ENCODE data around the gene NXPH2. TPM values are rescaled to one million over a fixed set of nuclear protein-coding genes. Genes with fewer than 3 reads are reported as not detected.

The NXPH2 gene
- total RNA-seq, 1 donor, result not detected

GRCh38 chr2:138724729-138725459 lies 55.3 kb downstream of the NXPH2 start:
- Histone ChIP-seq H3K4me3 (ENCODE audit: insufficient read depth, low read length) (no peak overlapping the region), H3K27me3 (ENCODE audit: insufficient read depth, low read length) (no peaks in the 10 kb centered on the region), H2AFZ (ENCODE audit: low read length) (no peak overlapping the region), H3K4me1 (ENCODE audit: insufficient read depth, low read length) (no peaks in the 10 kb centered on the region), H3K9me3 (ENCODE audit: low read depth, low read length) (no peaks in the 10 kb centered on the region), H3K4me2 (ENCODE audit: insufficient read depth, low read length) (no peak overlapping the region), H3K27ac (ENCODE audit: low read depth, low read length) (no peak overlapping the region), H3K79me2 (ENCODE audit: insufficient read depth, low read length) (no peaks in the 10 kb centered on the region), H3K36me3 (ENCODE audit: insufficient read depth, low read length) (no peaks in the 10 kb centered on the region), H4K20me1 (ENCODE audit: insufficient read depth, low read length) (no peaks in the 10 kb centered on the region)
- no peak for DNase-seq (ENCODE audit: insufficient read length, low spot score, missing footprints)
- no peak for TF ChIP-seq CTCF (IDR thresholded peaks at IDR 0.05; ENCODE audit: extremely low read depth, low read depth, low read length)

GRCh38 chr2:138724327-138724726 lies 55.9 kb downstream of the NXPH2 start:
- H3K27ac ChIP-seq (ENCODE audit: low read depth, low read length), result no peak overlapping the region
- no peaks in the 10 kb centered on the region for H3K4me1 ChIP-seq (ENCODE audit: insufficient read depth, low read length)
- H3K4me2 ChIP-seq (ENCODE audit: insufficient read depth, low read length), result no peak overlapping the region
- TF ChIP-seq CTCF (IDR thresholded peaks at IDR 0.05; ENCODE audit: extremely low read depth, low read depth, low read length), result no peak
- no peak for DNase-seq (ENCODE audit: insufficient read length, low spot score, missing footprints)
- H3K36me3 ChIP-seq (ENCODE audit: insufficient read depth, low read length), result no peaks in the 10 kb centered on the region
- no peak overlapping the region for H3K4me3 ChIP-seq (ENCODE audit: insufficient read depth, low read length)
- no peaks in the 10 kb centered on the region for H3K9me3 ChIP-seq (ENCODE audit: low read depth, low read length)
- H4K20me1 ChIP-seq (ENCODE audit: insufficient read depth, low read length), result no peaks in the 10 kb centered on the region
- H3K79me2 ChIP-seq (ENCODE audit: insufficient read depth, low read length), result no peaks in the 10 kb centered on the region
- H3K27me3 ChIP-seq (ENCODE audit: insufficient read depth, low read length), result no peaks in the 10 kb centered on the region
- H2AFZ ChIP-seq (ENCODE audit: low read length), result no peak overlapping the region

- no peak overlapping the region for H3K27ac ChIP-seq (ENCODE audit: low read depth, low read length)
These were observed 56.8 kb downstream of the NXPH2 start for GRCh38 chr2:138723196-138723987.

More at GRCh38 chr2:138723196-138723987, 56.8 kb downstream of the NXPH2 start:
- no peak for DNase-seq (ENCODE audit: insufficient read length, low spot score, missing footprints)
- Histone ChIP-seq H3K27me3 (ENCODE audit: insufficient read depth, low read length) (no peaks in the 10 kb centered on the region), H2AFZ (ENCODE audit: low read length) (no peak overlapping the region), H3K9me3 (ENCODE audit: low read depth, low read length) (no peaks in the 10 kb centered on the region), H3K4me1 (ENCODE audit: insufficient read depth, low read length) (no peaks in the 10 kb centered on the region), H3K79me2 (ENCODE audit: insufficient read depth, low read length) (no peaks in the 10 kb centered on the region), H4K20me1 (ENCODE audit: insufficient read depth, low read length) (no peaks in the 10 kb centered on the region), H3K4me3 (ENCODE audit: insufficient read depth, low read length) (no peak overlapping the region), H3K4me2 (ENCODE audit: insufficient read depth, low read length) (no peak overlapping the region), H3K36me3 (ENCODE audit: insufficient read depth, low read length) (no peaks in the 10 kb centered on the region)
- TF ChIP-seq CTCF (IDR thresholded peaks at IDR 0.05; ENCODE audit: extremely low read depth, low read depth, low read length), result no peak
